ENCODE data around the gene ARHGAP26.

Gene ARHGAP26

GRCh38 chr5:142769793-142770649 is at the start of gene ARHGAP26:
Gene ARHGAP26, plus strand, starts transcription at chr5:142770377. Its CDS starts 385 bp downstream, at chr5:142770762.
- Histone ChIP-seq H3K27me3 (ENCODE audit: low read depth) (no peaks in the 10 kb centered on the region), H3K36me3 (replicated peaks) (no peaks in the 10 kb centered on the region), H3K4me3 (peak within 1 kb of the TSS; percentile 71), H3K4me1 (no peaks in the 10 kb centered on the region; the same call in 1 of the 2 replicates), H3K9me3 (no peaks in the 10 kb centered on the region)
- DNase-seq (ENCODE audit: low spot score in 2 of 2) = peak; percentile 97
- in situ Hi-C loops (cut with MboI; ENCODE audit: low sequenced_read_pairs) = no loop called here

- Histone ChIP-seq H3K4me3 (no peak overlapping the region), H3K27me3 (ENCODE audit: low read depth) (peaks cover 2% of the 10 kb centered on the region; the same call in 1 of the 2 replicates), H3K36me3 (replicated peaks) (no peaks in the 10 kb centered on the region), H3K9me3 (no peaks in the 10 kb centered on the region), H3K4me1 (no peaks in the 10 kb centered on the region)
- in situ Hi-C loops (cut with MboI; ENCODE audit: low sequenced_read_pairs) = no loop called here
- no peak for DNase-seq (ENCODE audit: low spot score in 2 of 2)
Measured at GRCh38 chr5:142720641-142721271, 49.4 kb upstream of the ARHGAP26 start.

- Histone ChIP-seq H3K4me3 (no peak overlapping the region), H3K4me1 (no peaks in the 10 kb centered on the region), H3K9me3 (no peaks in the 10 kb centered on the region), H3K27me3 (ENCODE audit: low read depth) (no peaks in the 10 kb centered on the region), H3K36me3 (replicated peaks) (no peaks in the 10 kb centered on the region)
- in situ Hi-C loops (cut with MboI; ENCODE audit: low sequenced_read_pairs) = no loop called here
- DNase-seq (ENCODE audit: low spot score in 2 of 2) = no peak
Measured at GRCh38 chr5:142722146-142722545, 48.0 kb upstream of the ARHGAP26 start.

GRCh38 chr5:142722896-142723295 is 47.3 kb upstream of the ARHGAP26 start:
- no peaks in the 10 kb centered on the region for H3K4me1 ChIP-seq
- no peaks in the 10 kb centered on the region for H3K27me3 ChIP-seq (ENCODE audit: low read depth)
- H3K4me3 ChIP-seq = no peak overlapping the region
- DNase-seq (ENCODE audit: low spot score in 2 of 2) = no peak
- in situ Hi-C loops (cut with MboI; ENCODE audit: low sequenced_read_pairs) = no loop called here
- no peaks in the 10 kb centered on the region for H3K9me3 ChIP-seq
- no peaks in the 10 kb centered on the region for H3K36me3 ChIP-seq (replicated peaks)

GRCh38 chr5:142724821-142725220 is 45.4 kb upstream of the ARHGAP26 start:
- H3K4me3 ChIP-seq = no peak overlapping the region
- no peak for DNase-seq (ENCODE audit: low spot score in 2 of 2)
- in situ Hi-C loops (cut with MboI; ENCODE audit: low sequenced_read_pairs) = no loop called here
- no peaks in the 10 kb centered on the region for H3K36me3 ChIP-seq (replicated peaks)
- no peaks in the 10 kb centered on the region for H3K4me1 ChIP-seq
- no peaks in the 10 kb centered on the region for H3K9me3 ChIP-seq
- H3K27me3 ChIP-seq (ENCODE audit: low read depth) = no peaks in the 10 kb centered on the region

GRCh38 chr5:142725231-142726187 is 44.7 kb upstream of the ARHGAP26 start:
- no peaks in the 10 kb centered on the region for H3K9me3 ChIP-seq
- in situ Hi-C loops (cut with MboI; ENCODE audit: low sequenced_read_pairs) = no loop called here
- H3K36me3 ChIP-seq (replicated peaks) = no peaks in the 10 kb centered on the region
- DNase-seq (ENCODE audit: low spot score in 2 of 2) = no peak
- no peak overlapping the region for H3K4me3 ChIP-seq
- no peaks in the 10 kb centered on the region for H3K27me3 ChIP-seq (ENCODE audit: low read depth)
- no peaks in the 10 kb centered on the region for H3K4me1 ChIP-seq

- Histone ChIP-seq H3K4me1 (no peaks in the 10 kb centered on the region), H3K9me3 (no peaks in the 10 kb centered on the region), H3K36me3 (replicated peaks) (no peaks in the 10 kb centered on the region), H3K4me3 (no peak overlapping the region), H3K27me3 (ENCODE audit: low read depth) (no peaks in the 10 kb centered on the region)
- in situ Hi-C loops (cut with MboI; ENCODE audit: low sequenced_read_pairs) = no loop called here
- DNase-seq (ENCODE audit: low spot score in 2 of 2) = no peak
Measured at GRCh38 chr5:142726188-142726731, 43.9 kb upstream of the ARHGAP26 start.

GRCh38 chr5:142727735-142728047 is 42.5 kb upstream of the ARHGAP26 start:
- in situ Hi-C loops (cut with MboI; ENCODE audit: low sequenced_read_pairs) = no loop called here
- no peaks in the 10 kb centered on the region for H3K36me3 ChIP-seq (replicated peaks)

GRCh38 chr5:142735323-142736246 is 34.6 kb upstream of the ARHGAP26 start:
- Histone ChIP-seq H3K36me3 (replicated peaks) (no peaks in the 10 kb centered on the region), H3K4me1 (no peaks in the 10 kb centered on the region), H3K4me3 (no peak overlapping the region), H3K27me3 (ENCODE audit: low read depth) (no peaks in the 10 kb centered on the region), H3K9me3 (no peaks in the 10 kb centered on the region)
- DNase-seq (ENCODE audit: low spot score in 2 of 2) = no peak
- in situ Hi-C loops (cut with MboI; ENCODE audit: low sequenced_read_pairs) = no loop called here

More at GRCh38 chr5:142727735-142728047, 42.5 kb upstream of the ARHGAP26 start:
- DNase-seq (ENCODE audit: low spot score in 2 of 2) = no peak
- no peak overlapping the region for H3K4me3 ChIP-seq
- H3K4me1 ChIP-seq = no peaks in the 10 kb centered on the region
- no peaks in the 10 kb centered on the region for H3K27me3 ChIP-seq (ENCODE audit: low read depth)
- H3K9me3 ChIP-seq = no peaks in the 10 kb centered on the region

- DNase-seq (ENCODE audit: low spot score in 2 of 2) = no peak
- H3K4me1 ChIP-seq = no peaks in the 10 kb centered on the region
- no peak overlapping the region for H3K4me3 ChIP-seq
- no peaks in the 10 kb centered on the region for H3K9me3 ChIP-seq
- in situ Hi-C loops (cut with MboI; ENCODE audit: low sequenced_read_pairs) = no loop called here
- H3K36me3 ChIP-seq (replicated peaks) = no peaks in the 10 kb centered on the region
- H3K27me3 ChIP-seq (ENCODE audit: low read depth) = no peaks in the 10 kb centered on the region
Measured at GRCh38 chr5:142736247-142736632, 33.9 kb upstream of the ARHGAP26 start.

GRCh38 chr5:142737179-142737578 is 33.0 kb upstream of the ARHGAP26 start:
- Histone ChIP-seq H3K27me3 (ENCODE audit: low read depth) (no peaks in the 10 kb centered on the region), H3K4me1 (no peaks in the 10 kb centered on the region), H3K4me3 (no peak overlapping the region), H3K9me3 (no peaks in the 10 kb centered on the region), H3K36me3 (replicated peaks) (no peaks in the 10 kb centered on the region)
- in situ Hi-C loops (cut with MboI; ENCODE audit: low sequenced_read_pairs) = no loop called here
- no peak for DNase-seq (ENCODE audit: low spot score in 2 of 2)

- no peaks in the 10 kb centered on the region for H3K36me3 ChIP-seq (replicated peaks)
- H3K4me3 ChIP-seq = no peak overlapping the region
- in situ Hi-C loops (cut with MboI; ENCODE audit: low sequenced_read_pairs) = no loop called here
- no peaks in the 10 kb centered on the region for H3K27me3 ChIP-seq (ENCODE audit: low read depth)
- H3K9me3 ChIP-seq = no peaks in the 10 kb centered on the region
- no peak for DNase-seq (ENCODE audit: low spot score in 2 of 2)
- no peaks in the 10 kb centered on the region for H3K4me1 ChIP-seq
Measured at GRCh38 chr5:142740474-142741242, 29.5 kb upstream of the ARHGAP26 start.
